ENCODE results near the gene GATA6.

The GATA6 gene

GRCh38 chr18:22243513-22243912 is 74.1 kb downstream of the GATA6 start:
- no peak for DNase-seq (ENCODE audit: low read depth in 2 of 2)

DNA sequence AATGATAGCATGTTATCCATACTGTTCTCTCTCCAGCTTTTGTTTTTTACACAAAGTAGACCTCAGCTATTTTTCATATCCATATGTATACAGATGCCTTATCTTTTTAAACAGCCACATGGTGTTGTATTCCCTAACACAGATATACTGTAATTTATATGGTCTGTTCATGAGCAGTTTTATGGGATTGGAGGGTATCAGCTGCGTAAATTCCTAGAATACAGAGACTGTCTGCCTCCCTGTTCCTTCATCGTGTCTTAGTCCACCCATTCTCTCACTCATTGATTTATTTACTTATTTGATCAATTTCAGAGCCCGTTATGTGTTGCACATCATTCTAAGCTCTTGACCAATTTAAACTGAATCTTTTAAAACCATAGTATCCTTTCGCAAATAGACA is 80.6 kb downstream of the GATA6 start:
- no peak for DNase-seq (ENCODE audit: low read depth in 2 of 2)

- no peak for DNase-seq (ENCODE audit: low read depth in 2 of 2)
Observed at GRCh38 chr18:22250591-22250996, 81.2 kb downstream of the GATA6 start.
